Stimulated activated CD4-positive, alpha-beta T cell treated with anti-CD3 and anti-CD28 coated beads, Interleukin-4, amount 100 ng/mL, for 1 hour (primary cell): Measurements from ENCODE around the gene RNF144A.

Experiments
- DNase-seq: peaks from one replicate; pipeline ENCODE4 v3.0.0-alpha.2; 2020

Gene RNF144A

GRCh38 chr2:7053650-7054265 lies 136.5 kb downstream of the RNF144A start:
- no peak for DNase-seq

- no peak for DNase-seq
Measured at GRCh38 chr2:7057865-7058400, 140.7 kb downstream of the RNF144A start.

- DNase-seq = no peak
Measured at GRCh38 chr2:7060156-7060555, 142.9 kb downstream of the RNF144A start.

GRCh38 chr2:7060631-7061449 lies 143.6 kb downstream of the RNF144A start:
- DNase-seq = no peak

- DNase-seq = no peak
Measured at GRCh38 chr2:7061450-7061789, 144.2 kb downstream of the RNF144A start.

- no peak for DNase-seq
Measured at GRCh38 chr2:7061921-7062320, 144.7 kb downstream of the RNF144A start.

- DNase-seq = no peak
Measured at GRCh38 chr2:7063789-7064188, 146.6 kb downstream of the RNF144A start.

- DNase-seq = no peak
Measured at GRCh38 chr2:7068457-7068856, 151.2 kb downstream of the RNF144A start.

- DNase-seq = no peak
Measured at GRCh38 chr2:7070483-7070882, 153.3 kb downstream of the RNF144A start.

- DNase-seq = no peak
Measured at GRCh38 chr2:7071154-7071553, 153.9 kb downstream of the RNF144A start.

GRCh38 chr2:7071916-7072556 lies 154.8 kb downstream of the RNF144A start:
- no peak for DNase-seq

- DNase-seq = no peak
Measured at GRCh38 chr2:7073901-7074300, 156.7 kb downstream of the RNF144A start.

- no peak for DNase-seq
Measured at GRCh38 chr2:7075834-7076233, 158.6 kb downstream of the RNF144A start.

- no peak for DNase-seq
Measured at GRCh38 chr2:7077660-7078267, 160.6 kb downstream of the RNF144A start.

GRCh38 chr2:7083580-7084509 lies 166.6 kb downstream of the RNF144A start:
- no peak for DNase-seq

- no peak for DNase-seq
Measured at GRCh38 chr2:7084601-7085000, 167.4 kb downstream of the RNF144A start.

GRCh38 chr2:7089284-7089683 lies 172.1 kb downstream of the RNF144A start:
- DNase-seq = no peak

GRCh38 chr2:7089898-7090510 lies 172.8 kb downstream of the RNF144A start:
- DNase-seq = no peak

GRCh38 chr2:7093376-7093775 lies 176.2 kb downstream of the RNF144A start:
- DNase-seq = no peak
